Measurements from ENCODE around the gene CPT2. TPM values are rescaled to one million over a fixed set of nuclear protein-coding genes. Genes with fewer than 3 reads are reported as not detected.

CPT2 gene
- total and polyA plus RNA-seq, 2 of the 4 experiments (the other 2 are of a cell fraction) = 15.8 to 16.0 TPM

DNA sequence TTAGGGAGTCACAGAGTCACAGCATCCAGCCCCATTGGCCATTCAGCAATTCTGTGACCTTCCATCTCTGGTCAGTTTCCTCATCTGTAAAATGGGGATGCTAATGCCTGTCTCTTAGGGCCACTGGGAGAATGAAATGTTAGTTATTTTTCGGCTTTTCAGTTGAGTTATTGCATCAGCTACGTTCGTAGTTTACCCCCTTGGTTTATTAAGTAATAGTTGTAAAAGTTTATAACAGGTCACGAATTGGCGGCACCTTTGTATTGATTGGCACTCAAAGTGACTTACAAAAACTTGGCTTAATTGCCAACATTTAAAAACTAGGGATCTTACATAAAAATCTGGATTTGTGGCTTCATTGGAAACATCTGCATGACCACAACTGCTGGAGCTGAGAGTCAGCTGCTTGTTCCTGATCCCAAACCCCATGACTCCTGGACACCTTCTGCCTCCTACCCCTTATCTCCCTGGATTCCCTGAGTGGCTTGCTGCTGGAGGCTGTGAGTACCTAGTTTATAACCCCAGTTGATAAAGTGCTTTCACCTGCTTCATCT is 31.1 kb upstream of the CPT2 start:
- no peak overlapping the region for H3K27ac ChIP-seq (ENCODE audit: insufficient read depth, low read length)
- H2BK20ac ChIP-seq (ENCODE audit: low read depth, low read length) = no peak overlapping the region; the same call in 1 of the 2 replicates
- ChIA-PET POLR2A (ENCODE audit: unreplicated experiment) (no interaction called here), CTCF (interaction anchor here (1.6 kb wide), 1 partner anchor 58 kb away, joined by 3 read pairs; no protein-coding TSS in a partner anchor)
- BruUV-seq (replicated peaks) = no TSS peak
- no peak overlapping the region for H2BK5ac ChIP-seq (ENCODE audit: low read depth, low read length, poor library complexity, severe bottlenecking)
- no peak overlapping the region for H3K4me3 ChIP-seq (ENCODE audit: insufficient read depth, low read depth, low read length)
- H3K56ac ChIP-seq (ENCODE audit: extremely low read depth, insufficient read depth, low read length) = no peak overlapping the region
- no peaks in the 10 kb centered on the region for H3K79me1 ChIP-seq (ENCODE audit: low read depth in 1 of 2, low read length in 2 of 2)
- H3K4ac ChIP-seq (ENCODE audit: low read depth, low read length) = no peak overlapping the region
- H3K36me3 ChIP-seq (ENCODE audit: control insufficient read depth, insufficient read depth, low read length) = no peaks in the 10 kb centered on the region
- peak overlapping the region; percentile 2; the same call in 1 of the 2 replicates for H4K91ac ChIP-seq (ENCODE audit: insufficient read depth, low read depth, low read length)
- H3K9me3 ChIP-seq (ENCODE audit: control insufficient read depth, insufficient read depth, low read length) = no peaks in the 10 kb centered on the region
- no peaks in the 10 kb centered on the region for H3K27me3 ChIP-seq (ENCODE audit: control insufficient read depth, insufficient read depth, low read length)
- H4K5ac ChIP-seq (ENCODE audit: low read depth, low read length) = peak overlapping the region; percentile 74; the same call in 1 of the 2 replicates
- no peak for ATAC-seq (ENCODE audit: low read depth)
- H2BK120ac ChIP-seq (ENCODE audit: low read depth, low read length) = no peak overlapping the region
- no peak overlapping the region for H2AK9ac ChIP-seq (replicated peaks; ENCODE audit: low read depth, low read length, poor library complexity)
- no peak overlapping the region for H3K23ac ChIP-seq (ENCODE audit: low read depth, low read length)
- no peak overlapping the region for H3K18ac ChIP-seq (ENCODE audit: low read depth, low read length)
- 0 out of 2 replicates have a peak, but pooled peaks cover 3% of the 10 kb centered on the region for H3K9me1 ChIP-seq (ENCODE audit: insufficient read depth, low read length)
- dilution Hi-C loops (cut with HindIII; ENCODE audit: low sequenced_read_pairs, unreplicated experiment) (no loop called here), in situ Hi-C loops (cut with MboI; ENCODE audit: low sequenced_read_pairs) (no loop called here), intact Hi-C loops (cut with micrococcal nuclease) (no loop called here)
- TF ChIP-seq MXI1 (IDR thresholded peaks at IDR 0.05; ENCODE audit: borderline replicate concordance, low read depth, low read length) (no peak), RAD21 (IDR thresholded peaks at IDR 0.05; ENCODE audit: low read length) (no peak), NFE2L2 (IDR thresholded peaks at IDR 0.05; ENCODE audit: low read depth, low read length) (no peak)
- H3K14ac ChIP-seq (replicated peaks; ENCODE audit: low read depth, low read length) = no peak overlapping the region
- peaks cover 5% of the 10 kb centered on the region; the same call in 1 of the 2 replicates for H3K4me1 ChIP-seq (ENCODE audit: control insufficient read depth, insufficient read depth, low read length)
- H4K8ac ChIP-seq (ENCODE audit: low read depth in 2 of 2, low read length in 2 of 2) = no peak overlapping the region
- H4K20me1 ChIP-seq (ENCODE audit: insufficient read depth, low read length) = no peaks in the 10 kb centered on the region
- H2BK15ac ChIP-seq (ENCODE audit: low read depth, low read length) = no peak overlapping the region
- H3K9ac ChIP-seq (ENCODE audit: low read depth, low read length) = no peak overlapping the region
- H2AFZ ChIP-seq (replicated peaks; ENCODE audit: low read length, poor library complexity) = no peak overlapping the region
- no peak for DNase-seq
- H2AK5ac ChIP-seq (ENCODE audit: low read depth, low read length) = no peak overlapping the region
- WGBS, 2 experiments (ENCODE audit: extremely low coverage in 2 of 2, insufficient read length in 1 of 2) = no CpG with 5 or more reads among the region's 5 CpGs
- no peak overlapping the region for H3K4me2 ChIP-seq (ENCODE audit: low read depth, low read length)
